GM12864 (cell line): ENCODE results near the gene FAM20C.

ENCODE experiments used
- DNase-seq: peaks from one replicate; pipeline ENCODE4 v3.0.0-alpha.2; 2011; ENCODE audit warnings: low read depth
- H3K4me3 ChIP-seq: 2 replicates; pipeline ENCODE4 v1.5.1; 2011; ENCODE audit warnings: mild to moderate bottlenecking, low read depth, low read length, control low read depth
- CTCF ChIP-seq: IDR thresholded peaks from 2 replicates; pipeline ENCODE4 v1.5.1; 2011; ENCODE audit warnings: low read depth, mild to moderate bottlenecking, moderate library complexity, low read length, control low read depth, inconsistent platforms; ENCODE audit errors: missing control alignments

FAM20C gene

GRCh38 chr7:211033-211714, 18.8 kb downstream of the FAM20C start:
- no peak overlapping the region for H3K4me3 ChIP-seq
- no peak for DNase-seq
- no peak for TF ChIP-seq CTCF

- DNase-seq: no peak
- no peak for TF ChIP-seq CTCF
- no peak overlapping the region for H3K4me3 ChIP-seq
Observed at GRCh38 chr7:211715-212058, 19.3 kb downstream of the FAM20C start.

GRCh38 chr7:212754-213153, 20.4 kb downstream of the FAM20C start:
- no peak for TF ChIP-seq CTCF

DNA sequence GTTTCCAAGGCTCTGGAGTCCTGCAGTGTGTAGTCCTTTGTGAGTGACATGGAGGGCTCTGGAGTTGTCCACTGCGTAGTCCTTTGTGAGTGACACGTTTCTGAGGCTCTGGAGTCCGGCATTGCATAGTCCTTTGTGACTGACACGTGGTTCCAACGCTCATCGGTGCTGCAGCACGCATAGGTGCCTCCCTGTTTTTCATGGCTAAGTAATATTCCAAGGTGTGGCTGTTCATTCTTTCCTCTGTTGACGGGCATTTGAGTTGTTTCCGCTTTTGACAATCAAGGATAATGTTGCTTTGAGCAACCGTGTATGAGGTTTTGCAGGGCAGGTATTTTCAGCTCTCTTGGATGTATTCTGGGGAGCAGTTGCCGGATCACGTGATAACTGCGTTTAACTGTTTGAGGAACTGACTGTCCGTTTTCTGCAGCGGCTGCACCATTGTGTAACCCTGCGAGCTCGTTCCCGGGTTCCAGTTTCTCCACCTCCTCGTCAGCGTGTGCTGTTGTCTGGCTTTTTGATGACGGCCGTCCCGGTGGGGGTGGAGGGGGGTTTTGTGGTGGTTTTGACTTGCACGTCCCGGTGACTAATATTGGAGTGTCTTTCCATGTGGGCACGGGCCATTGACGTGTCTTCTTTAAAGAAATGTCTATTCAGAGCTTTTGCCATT, 21.1 kb downstream of the FAM20C start:
- DNase-seq: no peak
- no peak overlapping the region for H3K4me3 ChIP-seq
- TF ChIP-seq CTCF: no peak

More at GRCh38 chr7:212754-213153, 20.4 kb downstream of the FAM20C start:
- H3K4me3 ChIP-seq: no peak overlapping the region
- DNase-seq: no peak

- no peak overlapping the region for H3K4me3 ChIP-seq
- TF ChIP-seq CTCF: no peak
- DNase-seq: no peak
Observed at GRCh38 chr7:214410-215212, 22.2 kb downstream of the FAM20C start.

DNA sequence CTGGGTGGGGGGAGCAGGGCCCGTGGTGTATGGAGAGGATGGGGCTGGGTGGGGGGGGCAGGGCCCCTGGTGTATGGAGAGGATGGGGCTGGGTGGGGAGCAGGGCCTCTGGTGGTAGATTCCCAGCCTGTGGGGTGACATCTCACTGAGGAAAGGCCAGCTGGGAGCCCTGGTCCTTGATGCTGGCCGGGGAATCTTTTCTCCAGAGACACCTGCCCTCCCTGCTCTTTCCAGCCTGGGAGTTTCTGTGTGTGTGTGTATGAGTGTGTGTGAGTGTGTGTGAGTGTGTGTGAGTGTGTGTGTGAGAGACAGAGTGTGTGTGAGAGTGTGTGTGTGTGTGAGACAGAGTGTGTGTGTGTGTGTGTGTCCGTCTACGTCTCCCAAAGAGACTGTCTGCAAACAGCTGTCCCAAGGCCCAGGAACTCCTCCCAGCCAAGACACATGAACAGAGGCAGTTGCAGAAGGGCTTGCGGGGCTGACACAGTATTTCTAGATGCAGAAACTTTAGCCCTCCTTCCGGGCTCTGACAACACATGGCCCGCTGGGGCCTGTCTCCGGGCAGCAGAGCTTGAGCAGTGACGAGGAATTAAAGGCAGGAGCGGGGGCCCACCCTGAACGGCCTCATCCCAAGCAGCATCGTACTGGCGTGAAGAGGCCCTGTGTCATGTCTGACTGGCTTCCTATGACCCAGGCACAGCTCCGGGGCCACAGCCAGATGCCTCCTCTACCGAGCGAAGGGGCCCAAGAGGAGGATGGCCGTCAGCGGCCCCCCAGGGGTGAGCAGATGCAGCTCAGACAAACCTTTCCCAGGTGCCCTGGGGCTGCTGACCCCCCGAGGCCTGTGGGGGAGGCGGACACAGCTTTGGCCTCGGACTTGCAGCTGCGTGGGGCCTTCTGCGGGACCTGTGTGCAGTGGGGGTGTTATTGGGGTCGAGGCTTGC, 24.3 kb downstream of the FAM20C start:
- TF ChIP-seq CTCF: no peak
- DNase-seq: no peak
- H3K4me3 ChIP-seq: no peak overlapping the region
